ENCODE results near the gene HERC4.

- TF ChIP-seq POLR2A (IDR thresholded peaks at IDR 0.05) (no peak), CTCF (IDR thresholded peaks at IDR 0.05) (no peak)
Observed at GRCh38 chr10:67934336-67934735, 140.7 kb downstream of the HERC4 start.

All from adrenal gland (tissue), 5 donors.